Rectal smooth muscle tissue (tissue), 1 donor: Measurements from ENCODE around the gene B4GALT7.

Experiments
- H3K27ac ChIP-seq: one replicate; pipeline ENCODE4 v1.7.0; 2013; ENCODE audit warnings: low read depth, low read length, inconsistent platforms
- H3K27me3 ChIP-seq: one replicate; pipeline ENCODE4 v1.7.0; 2013; ENCODE audit warnings: low read length; ENCODE audit not compliant: control insufficient read depth, insufficient read depth
- H3K36me3 ChIP-seq: one replicate; pipeline ENCODE4 v1.7.0; 2013; ENCODE audit warnings: low read length; ENCODE audit not compliant: control insufficient read depth, insufficient read depth
- H3K4me1 ChIP-seq: one replicate; pipeline ENCODE4 v1.7.0; 2013; ENCODE audit warnings: low read length; ENCODE audit not compliant: control insufficient read depth, insufficient read depth
- H3K4me3 ChIP-seq: one replicate; pipeline ENCODE4 v1.7.0; 2013; ENCODE audit warnings: low read length
- H3K9ac ChIP-seq: one replicate; pipeline ENCODE4 v1.7.0; 2013; ENCODE audit warnings: low read length

The B4GALT7 gene

DNA sequence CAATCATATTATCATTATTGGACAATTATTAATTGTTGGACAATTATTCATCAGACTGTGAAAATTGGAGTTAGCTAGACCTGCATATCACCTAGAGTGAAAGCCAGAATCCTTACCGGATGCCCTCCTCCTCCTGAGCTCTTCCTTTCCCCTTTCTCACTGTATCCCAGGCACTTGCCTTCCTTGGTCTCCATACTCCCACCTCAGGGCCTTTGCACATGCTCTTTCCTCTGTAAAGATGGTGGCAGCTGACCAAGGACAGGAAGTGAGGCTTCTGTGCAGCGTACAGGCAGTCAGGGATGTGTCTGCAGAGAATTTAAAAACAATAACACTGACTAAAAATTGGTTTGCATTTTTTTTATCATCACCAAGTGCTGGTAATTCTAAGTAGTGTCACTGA is 30.0 kb upstream of the B4GALT7 start:
- H3K27ac ChIP-seq = no peak overlapping the region
- H3K36me3 ChIP-seq = no peaks in the 10 kb centered on the region
- no peak overlapping the region for H3K9ac ChIP-seq
- no peaks in the 10 kb centered on the region for H3K4me1 ChIP-seq
- H3K27me3 ChIP-seq = no peaks in the 10 kb centered on the region
- H3K4me3 ChIP-seq = no peak overlapping the region

DNA sequence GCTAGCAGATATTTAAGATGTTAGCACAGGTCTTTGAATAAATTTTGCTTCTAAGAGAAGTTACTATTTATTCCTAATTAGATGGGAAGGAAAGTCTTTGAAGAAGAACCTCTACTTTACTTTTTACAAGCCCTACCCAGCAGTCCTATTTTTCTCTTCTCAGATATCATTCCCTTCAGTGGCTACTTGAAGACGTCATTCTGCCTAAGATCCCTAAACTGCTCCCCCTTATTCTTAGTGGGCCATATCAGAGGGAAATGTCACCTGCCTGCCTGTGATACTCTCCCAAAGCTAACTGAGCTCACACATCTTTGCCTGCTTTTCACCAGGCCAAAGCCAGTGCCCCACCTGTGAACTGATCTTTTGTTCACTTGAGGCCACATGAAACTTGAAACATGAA is 24.4 kb upstream of the B4GALT7 start:
- no peak overlapping the region for H3K4me3 ChIP-seq
- H3K9ac ChIP-seq = no peak overlapping the region
- no peaks in the 10 kb centered on the region for H3K27me3 ChIP-seq
- H3K27ac ChIP-seq = no peak overlapping the region
- no peaks in the 10 kb centered on the region for H3K36me3 ChIP-seq
- no peaks in the 10 kb centered on the region for H3K4me1 ChIP-seq

DNA sequence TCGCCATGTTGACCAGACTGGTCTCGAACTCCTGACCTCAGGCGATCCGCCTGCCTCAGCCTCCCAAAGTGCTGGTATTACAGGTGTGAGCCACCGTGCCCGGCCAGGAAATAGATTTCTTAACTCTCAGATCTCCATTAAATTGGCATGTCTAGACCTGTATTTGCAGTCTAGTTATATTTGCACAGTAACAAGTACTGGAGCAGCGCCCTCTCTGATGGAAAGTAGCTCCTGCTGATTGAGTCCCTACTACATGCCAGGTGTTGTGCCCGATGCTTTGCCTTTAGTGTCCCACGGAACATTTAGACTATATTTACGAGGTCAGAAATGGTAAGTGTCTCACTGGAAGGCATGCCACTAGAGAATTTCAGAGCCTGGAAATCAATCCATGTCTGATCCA is 23.8 kb upstream of the B4GALT7 start:
- no peaks in the 10 kb centered on the region for H3K27me3 ChIP-seq
- H3K4me3 ChIP-seq = no peak overlapping the region
- no peak overlapping the region for H3K27ac ChIP-seq
- no peaks in the 10 kb centered on the region for H3K4me1 ChIP-seq
- no peak overlapping the region for H3K9ac ChIP-seq
- H3K36me3 ChIP-seq = no peaks in the 10 kb centered on the region

DNA sequence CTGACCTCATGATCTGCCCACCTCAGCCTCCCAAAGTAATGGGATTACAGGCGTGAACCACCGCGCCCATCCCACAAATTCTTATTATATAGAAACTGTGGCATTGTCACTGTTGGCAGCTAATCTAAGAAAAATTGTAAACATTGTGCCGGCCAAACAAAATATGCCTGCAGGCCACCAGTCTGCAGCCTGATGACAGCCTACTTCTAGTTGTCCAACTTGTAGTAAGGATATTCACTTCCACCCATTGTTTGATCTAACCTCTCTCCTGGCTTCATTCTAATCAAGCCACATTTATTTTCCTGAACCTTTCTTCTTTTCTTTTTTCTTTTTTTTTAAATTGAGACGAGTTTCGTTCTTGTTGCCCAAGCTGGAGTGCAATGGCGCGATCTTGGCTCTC is 21.6 kb upstream of the B4GALT7 start:
- no peaks in the 10 kb centered on the region for H3K27me3 ChIP-seq
- H3K4me3 ChIP-seq = no peak overlapping the region
- H3K4me1 ChIP-seq = no peaks in the 10 kb centered on the region
- no peaks in the 10 kb centered on the region for H3K36me3 ChIP-seq
- no peak overlapping the region for H3K27ac ChIP-seq
- no peak overlapping the region for H3K9ac ChIP-seq

DNA sequence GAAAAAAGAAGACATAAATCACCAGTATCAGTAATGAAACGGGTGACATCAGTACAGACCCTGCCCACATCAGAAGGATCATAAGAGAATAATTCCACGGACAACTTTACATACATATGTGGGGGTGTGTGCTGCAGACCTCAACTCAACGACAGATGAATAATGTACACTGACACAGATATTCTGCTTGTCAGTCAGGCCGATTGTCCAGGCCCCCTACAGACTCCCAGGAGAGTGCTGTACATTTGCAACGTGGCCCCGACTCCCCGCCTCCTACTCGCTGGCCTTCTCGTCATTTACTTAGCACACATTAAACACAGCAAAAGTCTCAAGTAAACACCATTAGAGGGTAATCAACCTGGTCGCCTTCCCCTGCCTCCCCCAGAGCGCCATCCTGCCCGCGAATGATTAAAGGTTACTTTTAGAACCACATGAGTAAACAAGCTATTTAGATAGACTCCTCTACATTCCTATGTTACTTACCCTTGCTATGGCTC is 11.5 kb upstream of the B4GALT7 start:
- H3K36me3 ChIP-seq = no peaks in the 10 kb centered on the region
- H3K27ac ChIP-seq = no peak overlapping the region
- no peaks in the 10 kb centered on the region for H3K4me1 ChIP-seq
- H3K4me3 ChIP-seq = no peak overlapping the region
- H3K9ac ChIP-seq = no peak overlapping the region
- peaks cover 2% of the 10 kb centered on the region for H3K27me3 ChIP-seq

DNA sequence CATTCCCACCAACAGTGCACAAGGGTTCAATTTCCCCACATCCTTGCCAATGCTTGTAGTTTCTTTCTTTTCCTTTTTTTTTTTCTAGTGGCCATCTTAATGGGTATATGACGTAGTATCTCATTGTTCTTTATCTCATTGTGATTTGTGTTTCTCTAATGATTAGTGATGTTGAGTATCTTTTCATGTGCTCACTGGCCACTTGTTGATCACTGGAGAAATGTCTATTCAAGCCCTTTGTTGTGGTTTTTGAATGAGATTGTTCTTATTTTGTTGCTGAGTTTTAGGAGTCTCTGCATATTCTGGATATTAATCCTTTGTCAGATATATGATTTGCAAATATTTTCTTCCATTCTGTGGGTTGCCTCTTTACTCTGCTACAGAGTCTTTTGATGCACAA is 9.5 kb upstream of the B4GALT7 start:
- H3K9ac ChIP-seq = no peak overlapping the region
- H3K27me3 ChIP-seq = peaks cover 2% of the 10 kb centered on the region
- no peaks in the 10 kb centered on the region for H3K4me1 ChIP-seq
- H3K4me3 ChIP-seq = no peak overlapping the region
- peaks cover 19% of the 10 kb centered on the region for H3K36me3 ChIP-seq
- no peak overlapping the region for H3K27ac ChIP-seq

DNA sequence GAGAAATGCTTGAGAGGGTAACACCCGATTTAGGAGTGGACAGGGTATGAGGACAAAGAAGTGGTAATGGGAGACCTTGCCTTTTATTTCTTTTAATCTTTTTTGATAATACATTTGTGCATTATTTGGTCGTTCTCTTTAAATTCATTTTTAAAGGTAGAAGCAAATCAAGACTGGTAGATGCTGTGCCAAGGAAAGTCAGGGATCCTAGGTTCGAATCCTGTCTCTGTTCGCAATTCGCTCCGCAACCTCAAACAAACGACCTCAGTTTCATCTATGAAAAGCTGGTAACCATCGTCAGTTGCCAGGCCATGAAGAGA is 8.3 kb upstream of the B4GALT7 start:
- H3K9ac ChIP-seq = no peak overlapping the region
- peak overlapping the region; percentile 99 for H3K4me3 ChIP-seq
- H3K27ac ChIP-seq = no peak overlapping the region
- H3K36me3 ChIP-seq = peaks cover 30% of the 10 kb centered on the region
- peaks cover 2% of the 10 kb centered on the region for H3K27me3 ChIP-seq
- H3K4me1 ChIP-seq = no peaks in the 10 kb centered on the region

DNA sequence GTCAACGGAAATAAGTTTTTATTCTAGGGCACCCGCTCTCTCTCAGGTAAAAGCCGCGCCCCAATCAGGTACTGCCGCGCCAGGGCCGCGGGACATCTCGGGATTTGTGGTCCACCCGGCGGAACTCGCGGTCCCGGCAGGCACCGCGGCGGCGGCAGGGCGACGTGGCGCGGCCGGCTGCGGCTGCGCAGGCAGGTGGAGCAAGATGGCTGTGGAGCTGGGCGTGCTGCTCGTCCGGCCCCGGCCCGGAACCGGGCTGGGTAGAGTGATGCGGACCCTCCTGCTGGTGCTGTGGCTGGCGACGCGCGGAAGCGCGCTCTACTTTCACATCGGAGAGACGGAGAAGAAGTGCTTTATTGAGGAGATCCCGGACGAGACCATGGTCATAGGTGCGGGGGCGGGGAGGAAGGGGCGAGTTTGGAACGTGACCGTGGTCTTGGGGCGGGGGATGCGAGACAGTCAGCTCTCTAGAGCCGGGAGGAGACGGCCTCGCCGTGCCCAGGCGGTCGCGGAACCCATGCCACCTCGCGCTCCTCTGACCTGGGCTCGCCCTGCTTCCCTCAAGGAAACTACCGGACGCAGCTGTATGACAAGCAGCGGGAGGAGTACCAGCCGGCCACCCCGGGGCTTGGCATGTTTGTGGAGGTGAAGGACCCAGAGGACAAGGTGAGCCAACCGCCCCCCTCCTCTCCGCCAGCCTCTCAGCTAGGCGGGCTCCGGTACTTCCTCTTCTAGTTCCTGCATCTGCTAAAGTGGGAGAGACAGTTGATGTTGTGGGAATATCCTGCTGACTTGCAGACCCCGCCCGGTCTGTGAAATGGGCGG is 7.7 kb upstream of the B4GALT7 start, which contains the start of gene TMED9:
TSS of gene TMED9 (plus strand) at position 194 of the 825 bp plus-strand sequence. CDS start at position 206, 12 bp downstream.
- Histone ChIP-seq H3K9ac (peak within 1 kb of the TSS; percentile 80), H3K4me1 (no peaks in the 10 kb centered on the region), H3K27me3 (peaks cover 2% of the 10 kb centered on the region), H3K4me3 (peak within 1 kb of the TSS; percentile 99), H3K27ac (peak within 1 kb of the TSS; percentile 75), H3K36me3 (peaks cover 31% of the 10 kb centered on the region)

DNA sequence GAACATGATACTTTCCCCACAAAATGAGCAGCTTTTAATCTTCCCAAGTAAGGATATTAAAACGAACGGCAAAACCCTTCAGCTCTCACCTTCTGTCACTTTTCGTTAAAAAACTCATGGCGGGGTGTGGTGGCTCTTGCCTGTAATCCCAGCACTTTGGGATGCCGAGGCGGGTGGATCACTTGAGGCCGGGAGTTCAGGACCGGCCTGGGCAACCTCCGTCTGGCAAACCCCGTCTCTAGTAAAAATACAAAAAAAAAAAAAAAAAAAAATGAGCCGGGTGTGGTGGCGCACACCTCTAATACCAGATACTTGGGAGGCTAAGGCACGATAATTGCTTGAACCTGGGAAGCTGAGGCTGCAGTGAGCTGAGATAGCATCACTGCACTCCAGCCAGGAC is 7.0 kb upstream of the B4GALT7 start:
- H3K27me3 ChIP-seq = peaks cover 2% of the 10 kb centered on the region
- no peaks in the 10 kb centered on the region for H3K4me1 ChIP-seq
- peak overlapping the region; percentile 80 for H3K9ac ChIP-seq
- H3K4me3 ChIP-seq = peak overlapping the region; percentile 99
- peaks cover 31% of the 10 kb centered on the region for H3K36me3 ChIP-seq
- H3K27ac ChIP-seq = no peak overlapping the region

DNA sequence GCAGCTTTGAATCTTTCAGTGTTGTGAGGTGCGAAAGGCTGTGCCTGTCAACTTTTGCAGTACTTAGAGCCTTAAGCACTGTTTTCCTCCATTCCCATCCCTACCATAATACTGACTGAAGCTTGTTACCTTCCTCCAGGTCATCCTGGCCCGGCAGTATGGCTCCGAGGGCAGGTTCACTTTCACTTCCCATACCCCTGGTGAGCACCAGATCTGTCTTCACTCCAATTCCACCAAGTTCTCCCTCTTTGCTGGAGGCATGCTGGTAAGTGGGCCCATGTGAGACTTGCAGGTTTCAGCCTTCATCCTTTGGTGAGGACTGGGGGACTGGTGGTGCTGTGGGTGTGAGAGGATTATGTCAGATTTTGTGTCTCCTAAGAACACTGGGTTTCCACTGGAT is 6.4 kb upstream of the B4GALT7 start:
- H3K36me3 ChIP-seq = peaks cover 31% of the 10 kb centered on the region
- H3K9ac ChIP-seq = no peak overlapping the region
- peaks cover 2% of the 10 kb centered on the region for H3K27me3 ChIP-seq
- H3K4me3 ChIP-seq = peak overlapping the region; percentile 2
- H3K4me1 ChIP-seq = no peaks in the 10 kb centered on the region
- H3K27ac ChIP-seq = no peak overlapping the region

DNA sequence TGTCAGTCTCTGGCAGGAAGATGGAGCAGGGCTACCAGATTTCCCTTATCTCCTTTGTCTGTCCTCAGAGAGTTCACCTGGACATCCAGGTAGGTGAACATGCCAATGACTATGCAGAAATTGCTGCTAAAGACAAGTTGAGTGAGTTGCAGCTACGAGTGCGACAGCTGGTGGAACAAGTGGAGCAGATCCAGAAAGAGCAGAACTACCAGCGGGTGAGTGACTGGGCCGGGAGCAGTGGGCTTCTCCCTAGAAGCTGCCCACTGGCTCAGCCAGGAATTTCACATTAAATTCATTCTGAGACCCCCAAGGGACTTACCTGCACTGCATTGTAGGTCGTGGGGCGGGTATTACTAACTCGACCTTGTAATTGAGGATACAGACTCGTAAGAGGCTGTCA is 5.9 kb upstream of the B4GALT7 start:
- Histone ChIP-seq H3K36me3 (peaks cover 31% of the 10 kb centered on the region), H3K4me1 (no peaks in the 10 kb centered on the region), H3K4me3 (no peak overlapping the region), H3K27me3 (peaks cover 2% of the 10 kb centered on the region), H3K27ac (no peak overlapping the region), H3K9ac (no peak overlapping the region)

DNA sequence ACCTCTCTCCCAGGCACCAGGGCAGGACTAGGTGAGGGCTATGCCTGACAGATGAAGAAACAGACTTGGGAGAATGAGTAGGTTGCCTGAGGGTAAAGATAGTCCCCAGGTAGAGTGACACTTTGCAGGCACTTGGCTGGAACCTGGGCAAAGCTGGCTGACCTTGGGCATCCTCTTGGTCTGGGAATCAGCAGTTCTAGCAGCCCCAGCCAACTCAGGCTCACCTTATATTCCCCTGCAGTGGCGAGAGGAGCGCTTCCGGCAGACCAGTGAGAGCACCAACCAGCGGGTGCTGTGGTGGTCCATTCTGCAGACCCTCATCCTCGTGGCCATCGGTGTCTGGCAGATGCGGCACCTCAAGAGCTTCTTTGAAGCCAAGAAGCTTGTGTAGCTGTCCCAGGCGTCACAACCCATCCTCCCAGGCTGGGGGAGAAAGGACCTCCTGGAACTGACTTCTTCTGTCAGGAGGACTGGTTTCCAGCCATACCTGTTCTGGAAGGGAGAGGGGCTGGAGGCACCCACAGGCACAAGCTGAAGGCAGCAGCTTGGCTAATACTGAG is 4.8 kb upstream of the B4GALT7 start:
- H3K27me3 ChIP-seq = peaks cover 2% of the 10 kb centered on the region
- H3K4me1 ChIP-seq = no peaks in the 10 kb centered on the region
- peaks cover 31% of the 10 kb centered on the region for H3K36me3 ChIP-seq
- no peak overlapping the region for H3K9ac ChIP-seq
- H3K27ac ChIP-seq = no peak overlapping the region
- no peak overlapping the region for H3K4me3 ChIP-seq
